Heart left ventricle (tissue), 16 donors: ENCODE data around the gene REEP1. TPM values are rescaled to one million over a fixed set of nuclear protein-coding genes. Genes with fewer than 3 reads are reported as not detected.
"Not testable (repeated sequence)": the region's sequence is repeated elsewhere in the genome, so short reads cannot be mapped to it uniquely, and the experiment has no call there.

Experiments used
- ATAC-seq, 4 donors: fragments of 200-7000 bp; cut with Tn5 transposase; one replicate each; pipeline ENCODE4 v1.9.1; 2020 to 2022; ENCODE audit warnings: moderate library complexity in 4 of 4, mild to moderate bottlenecking in 3 of 4, moderate number of reproducible peaks in 1 of 4
- DNase-seq, 5 donors: peaks; one replicate each; pipeline ENCODE4 v3.0.0-alpha.2; 2020
- H3K27ac ChIP-seq, 12 donors: fragments of 200-600 bp; sonication (generic) in 4 of 12; one replicate each; pipeline versions ENCODE4 v1.5.0 to v1.8.0; 2016 to 2022; ENCODE audit warnings: mild to moderate bottlenecking in 2 of 12
- H3K27me3 ChIP-seq, 9 donors: fragments of 200-600 bp; sonication (generic) in 2 of 9; one replicate each; pipeline versions ENCODE4 v1.5.1 to v1.8.0; 2016 to 2022; ENCODE audit warnings: mild to moderate bottlenecking in 3 of 9
- H3K36me3 ChIP-seq, 9 donors: fragments of 200-600 bp; sonication (generic) in 2 of 9; one replicate each; pipeline versions ENCODE4 v1.5.0 to v1.8.0; 2018 to 2022; ENCODE audit warnings: mild to moderate bottlenecking in 2 of 9
- H3K4me1 ChIP-seq, 12 donors: fragments of 200-600 bp; sonication (generic) in 4 of 12; one replicate each; pipeline versions ENCODE4 v1.5.0 to v1.8.0; 2016 to 2022; ENCODE audit warnings: mild to moderate bottlenecking in 3 of 12
- H3K4me3 ChIP-seq, 12 donors: fragments of 200-600 bp; sonication (generic) in 4 of 12; one replicate each; pipeline versions ENCODE4 v1.5.0 to v1.8.0; 2017 to 2022; ENCODE audit warnings: mild to moderate bottlenecking in 9 of 12, moderate library complexity in 4 of 12
- H3K9me3 ChIP-seq, 12 donors: fragments of 200-600 bp; sonication (generic) in 4 of 12; one replicate each; pipeline versions ENCODE4 v1.5.0 to v1.8.0; 2016 to 2022; ENCODE audit warnings: mild to moderate bottlenecking in 1 of 12
- POLR2A ChIP-seq, 2 donors: fragments of 450-650 bp; IDR thresholded peaks; one replicate each; pipeline ENCODE4 v1.6.1; 2017; ENCODE audit warnings: antibody characterized with exemption in 2 of 2, mild to moderate bottlenecking in 2 of 2, moderate library complexity in 2 of 2
- WGBS, 4 donors: extraction: QIAGEN DNeasy Blood & Tissue Kit in 2 of 4; methylation state at CpG; one replicate each; pipeline versions ENCODE4 v1.1.5 to v1.1.7; 2013 to 2018; 5-methylcytosine and 5-hydroxymethylcytosine counted together
- intact Hi-C, 10 donors: fragments of 100-400 bp; cut with DNase I; formaldehyde crosslinking; loops; one replicate each; pipeline versions ENCODE4 v1.11.1 to v1.14.2; 2022
- polyA plus RNA-seq, 2 donors: library from polyadenylated mRNA; stranded (reverse); fragments of 200-250 nt; gene quantifications; one replicate each; pipeline ENCODE4 v1.2.3, GENCODE V29; 2013
- total RNA-seq, 9 donors: library from RNA; depleted of rRNA in 2 of 9; stranded (reverse); fragments of >200 nt in 2 of 9; fragmentation: NEBNext Ultra II Directional in 3 of 9; extraction: Animal tissue kit (Norgen Biotek cat#: 25700) in 3 of 9; gene quantifications; one replicate each; pipeline versions ENCODE4 v1.1.0 to v1.2.4, GENCODE V29; 2016 to 2023
- TF ChIP-seq, protein P1 (sequence below), 12 donors: fragments of 200-600 bp; sonication (generic) in 4 of 12; IDR thresholded peaks; one replicate each; pipeline versions ENCODE4 v1.5.0 to v1.8.0; 2018 to 2022; ENCODE audit warnings: antibody characterized with exemption in 12 of 12, mild to moderate bottlenecking in 5 of 12
- donor health status: ischemic (EF 13 %, LVEDD 7.1; RV severe dilation, severe dysfunction).
- donor health status: healthy with polysubstance abuse.
- donor health status: DM: no; HTN: yes; CAD: no.
- donor health status: DM: no; HTN: no; CAD: no.
- donor health status: ischemic (EF 25% LVEDD 6.9; RV normal size, moderate dysfunction).
- donor health status: ischemic (EF 25% LVEDD 5.7; RV mildly dilated, moderate dysfunction).
- donor health status: healthy.
- donor health status: DM: yes; HTN: yes; CAD: no.
- donor health status: ischemic (EF 35%, LVEDD 5.7; RV mildly dilated, moderate dysfunction).
- donor health status: nonischemic (EF 11% LVEDD 7.7; RV severe dilation, severe dysfunction).
- donor health status: DM: yes; HTN: yes; CAD: no.
- donor health status: PGD.
- donor health status: ischemic (EF 29% LVEDD 5.4; RV normal size, mild dysfunction).
- donor health status: nonischemic (EF 23%, LVEDD 6.1; RV moderate dilation, normal function).

REEP1 gene
- total and polyA plus RNA-seq, 11 donors, result 13.6 to 43.4 (median 27.6) TPM

DNA sequence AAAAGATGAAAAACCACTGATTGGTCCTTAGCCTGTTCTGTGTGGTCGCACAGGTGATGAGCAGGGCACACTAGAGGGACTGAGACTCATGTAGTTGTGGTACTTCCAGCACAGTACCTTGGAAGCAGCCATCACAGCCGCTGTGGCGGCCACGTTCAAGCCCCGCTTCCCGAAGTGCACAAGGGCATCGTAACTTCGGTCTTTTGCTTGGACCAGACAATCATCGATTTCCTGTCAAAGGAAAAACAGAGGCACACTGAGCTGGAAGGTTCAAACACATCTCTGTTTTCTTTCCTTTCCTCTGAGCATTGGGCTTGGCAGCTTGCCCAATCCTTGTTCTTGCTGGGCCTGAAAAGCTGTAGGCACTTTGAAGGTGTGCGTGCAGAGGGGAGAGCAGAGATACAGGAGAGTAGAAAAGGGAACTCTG lies 85.6 kb downstream of the REEP1 start:
- WGBS, 4 donors, result 44 to 75% (median 60%) methylated on average over 10 of the region's 10 CpGs
- H3K9me3 ChIP-seq, result no peaks in the 10 kb centered on the region
- H3K27me3 ChIP-seq, result no peaks in the 10 kb centered on the region
- no peak overlapping the region for H3K4me3 ChIP-seq
- intact Hi-C loops, result no loop called here
- peaks cover 0 to 3% (median 0%) of the 10 kb centered on the region in 9 donors for H3K36me3 ChIP-seq
- peak overlapping the region in 1 of 12 donors; percentile 66 for H3K27ac ChIP-seq
- ATAC-seq (no peak), DNase-seq (no peak)
- H3K4me1 ChIP-seq, result peaks cover 0 to 57% (median 24%) of the 10 kb centered on the region in 12 donors
- TF ChIP-seq, protein P1, sequence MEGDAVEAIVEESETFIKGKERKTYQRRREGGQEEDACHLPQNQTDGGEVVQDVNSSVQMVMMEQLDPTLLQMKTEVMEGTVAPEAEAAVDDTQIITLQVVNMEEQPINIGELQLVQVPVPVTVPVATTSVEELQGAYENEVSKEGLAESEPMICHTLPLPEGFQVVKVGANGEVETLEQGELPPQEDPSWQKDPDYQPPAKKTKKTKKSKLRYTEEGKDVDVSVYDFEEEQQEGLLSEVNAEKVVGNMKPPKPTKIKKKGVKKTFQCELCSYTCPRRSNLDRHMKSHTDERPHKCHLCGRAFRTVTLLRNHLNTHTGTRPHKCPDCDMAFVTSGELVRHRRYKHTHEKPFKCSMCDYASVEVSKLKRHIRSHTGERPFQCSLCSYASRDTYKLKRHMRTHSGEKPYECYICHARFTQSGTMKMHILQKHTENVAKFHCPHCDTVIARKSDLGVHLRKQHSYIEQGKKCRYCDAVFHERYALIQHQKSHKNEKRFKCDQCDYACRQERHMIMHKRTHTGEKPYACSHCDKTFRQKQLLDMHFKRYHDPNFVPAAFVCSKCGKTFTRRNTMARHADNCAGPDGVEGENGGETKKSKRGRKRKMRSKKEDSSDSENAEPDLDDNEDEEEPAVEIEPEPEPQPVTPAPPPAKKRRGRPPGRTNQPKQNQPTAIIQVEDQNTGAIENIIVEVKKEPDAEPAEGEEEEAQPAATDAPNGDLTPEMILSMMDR (IDR thresholded peaks at IDR 0.05), result no peak

DNA sequence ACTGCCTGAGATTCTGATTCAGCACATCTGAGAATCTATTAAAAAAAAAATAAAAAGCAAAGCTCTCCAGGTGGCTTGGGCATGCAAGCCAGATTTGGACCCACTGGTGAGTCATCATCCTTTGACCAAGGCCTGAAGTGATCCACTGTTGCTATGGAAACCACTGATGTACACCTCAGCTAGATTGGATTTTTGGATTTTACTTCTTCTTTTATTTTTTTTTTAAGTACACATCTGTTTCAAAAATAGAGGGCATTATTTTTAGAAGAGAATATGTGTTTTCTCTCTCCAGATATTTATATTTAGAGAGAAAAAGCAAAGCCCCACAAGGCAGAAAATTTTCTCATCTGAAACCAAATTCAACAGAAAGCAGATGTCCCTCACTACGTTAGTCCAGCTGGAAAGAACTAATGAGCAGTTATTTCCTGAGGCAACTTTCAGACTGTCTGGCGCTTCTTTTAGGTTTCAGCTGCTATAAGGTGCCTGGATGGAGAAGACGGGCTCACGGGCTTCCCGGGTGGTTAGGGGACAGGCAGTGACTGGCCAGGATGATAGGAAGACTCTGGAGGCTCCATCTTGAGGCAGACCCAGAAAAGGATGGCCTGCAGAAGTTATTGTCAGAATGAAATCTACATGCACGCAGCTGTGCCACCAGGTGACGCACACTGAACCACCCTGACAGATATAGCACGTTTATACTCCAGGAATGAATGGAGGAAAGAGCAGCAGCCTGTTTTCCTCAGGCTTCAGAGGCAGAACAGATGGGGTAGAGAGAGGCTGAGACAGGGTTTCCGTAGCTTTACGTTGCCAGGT lies 87.6 kb downstream of the REEP1 start:
- intact Hi-C loops, result no loop called here
- Histone ChIP-seq H3K9me3 (no peaks in the 10 kb centered on the region), H3K36me3 (peaks cover 0 to 3% (median 0%) of the 10 kb centered on the region in 9 donors), H3K27me3 (no peaks in the 10 kb centered on the region), H3K4me3 (no peak overlapping the region), H3K4me1 (peaks cover 0 to 42% (median 19%) of the 10 kb centered on the region in 12 donors), H3K27ac (peak overlapping the region in 9 of 12 donors; percentile 20 to 68 (median 51))
- peak in 2 of 4 donors; percentile 19 to 43 for ATAC-seq
- TF ChIP-seq, protein P1 (IDR thresholded peaks at IDR 0.05), result no peak
- TF ChIP-seq POLR2A (IDR thresholded peaks at IDR 0.05), result no peak
- 69 to 75% (median 72%) methylated on average over 10 of the region's 10 CpGs for WGBS, 4 donors
- no peak for DNase-seq

DNA sequence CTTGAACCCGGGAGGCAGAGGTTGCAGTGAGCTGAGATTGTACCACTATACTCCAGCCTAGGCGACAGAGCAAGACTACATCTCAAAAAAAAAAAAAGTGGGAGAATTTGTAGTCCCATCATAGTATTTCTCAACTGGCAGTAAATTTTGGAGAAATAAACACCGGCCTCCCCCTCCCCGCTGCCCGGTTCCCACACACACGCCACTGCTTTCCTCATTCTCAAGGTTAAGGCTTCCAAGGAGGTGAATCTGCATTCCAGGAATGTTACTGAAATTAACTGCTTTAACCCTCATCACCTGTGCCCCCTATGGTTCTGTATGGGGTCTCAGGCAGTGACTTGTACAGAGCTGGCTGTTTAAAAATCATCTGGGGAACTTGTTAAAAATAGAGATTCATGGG lies 88.2 kb downstream of the REEP1 start:
- intact Hi-C loops, result no loop called here
- Histone ChIP-seq H3K9me3 (peaks cover 0 to 6% (median 0%) of the 10 kb centered on the region in 12 donors), H3K4me1 (peaks cover 0 to 40% (median 13%) of the 10 kb centered on the region in 12 donors), H3K36me3 (peaks cover 0 to 3% (median 0%) of the 10 kb centered on the region in 9 donors), H3K27ac (peak overlapping the region in 8 of 12 donors; percentile 7 to 68 (median 44)), H3K27me3 (no peaks in the 10 kb centered on the region), H3K4me3 (no peak overlapping the region)
- DNase-seq, result no peak
- ATAC-seq, result no peak
- WGBS, 4 donors, result 83 to 94% (median 90%) methylated on average over 6 of the region's 6 CpGs
- no peak for TF ChIP-seq POLR2A (IDR thresholded peaks at IDR 0.05)
- TF ChIP-seq, protein P1 (IDR thresholded peaks at IDR 0.05), result no peak

DNA sequence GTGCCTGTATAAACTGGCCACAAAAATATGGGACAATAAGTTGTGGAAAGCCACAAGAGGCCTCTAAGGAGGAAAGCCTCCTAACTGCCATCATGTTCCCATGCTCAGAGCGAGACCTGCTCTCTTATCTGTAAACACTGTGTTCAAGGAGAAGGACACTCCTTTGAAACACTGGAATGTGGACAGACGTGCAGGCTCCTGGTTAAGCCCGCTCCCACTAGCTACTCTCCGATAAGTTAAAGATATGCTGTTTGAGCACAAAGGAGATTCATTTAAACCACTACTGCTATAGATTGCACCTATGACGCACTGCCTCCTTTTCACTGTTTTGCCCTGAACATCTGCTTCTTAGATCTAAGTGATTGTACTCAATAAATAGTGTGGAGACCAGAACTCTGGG lies 92.2 kb downstream of the REEP1 start:
- Histone ChIP-seq H3K4me1 (peaks cover 0 to 28% (median 9%) of the 10 kb centered on the region in 12 donors), H3K27ac (peak overlapping the region in 2 of 12 donors; percentile 11 to 34)
- WGBS, 4 donors, result 51 to 66% (median 61%) methylated on average over 5 of the region's 5 CpGs
- intact Hi-C loops, H3K36me3 ChIP-seq, H3K9me3 ChIP-seq, H3K4me3 ChIP-seq, ATAC-seq, DNase-seq, H3K27me3 ChIP-seq: not testable (repeated sequence)

DNA sequence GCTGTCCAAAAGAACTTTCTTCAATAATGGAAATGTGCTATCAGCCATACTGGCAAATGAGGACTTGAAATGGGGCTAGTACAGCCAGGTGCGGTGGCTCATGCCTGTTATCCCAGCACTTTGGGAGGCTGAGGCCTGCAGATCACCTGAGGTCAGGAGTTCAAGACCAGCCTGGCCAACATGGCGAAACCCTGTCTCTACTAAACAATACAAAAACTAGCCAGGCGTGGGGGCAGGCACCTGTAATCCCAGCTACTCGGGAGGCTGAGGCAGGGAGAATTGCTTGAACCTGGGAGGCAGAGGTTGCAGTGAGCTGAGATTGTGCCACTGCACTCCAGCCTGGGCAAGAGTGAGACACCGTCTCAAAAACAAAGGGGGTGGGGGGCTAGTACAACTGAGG lies 92.6 kb downstream of the REEP1 start:
- H3K4me3 ChIP-seq, H3K9me3 ChIP-seq, intact Hi-C loops, H3K36me3 ChIP-seq, H3K27me3 ChIP-seq, DNase-seq, ATAC-seq: not testable (repeated sequence)
- H3K27ac ChIP-seq, result peak overlapping the region in 1 of 12 donors; percentile 45
- WGBS, 4 donors, result 93 to 97% (median 94%) methylated on average over 5 of the region's 5 CpGs
- H3K4me1 ChIP-seq, result peaks cover 0 to 24% (median 9%) of the 10 kb centered on the region in 12 donors
